Astrocyte (in vitro differentiated cells and primary cell): ENCODE measurements around the gene ECE2. TPM values are rescaled to one million over a fixed set of nuclear protein-coding genes. Genes with fewer than 3 reads are reported as not detected.

Experiments used
- DNase-seq: peaks from one replicate; pipeline ENCODE4 v3.0.0-alpha.2; 2010; ENCODE audit warnings: low read depth
- FAIRE-seq: peaks from 2 replicates; lab custom pipeline; 2011; peaks lifted over from hg19 to GRCh38; lab: Jason Lieb, UNC
- H2AFZ ChIP-seq: 2 replicates; pipeline ENCODE4 v1.6.0; 2012; ENCODE audit warnings: low read depth, low read length, inconsistent platforms
- H3K27ac ChIP-seq: 2 replicates; pipeline ENCODE4 v1.5.1; 2011; ENCODE audit warnings: low read depth, low read length, inconsistent platforms
- H3K27me3 ChIP-seq: 2 replicates; pipeline ENCODE4 v1.6.0; 2011; ENCODE audit warnings: low read length, inconsistent platforms; ENCODE audit not compliant: insufficient read depth
- H3K36me3 ChIP-seq: 2 replicates; pipeline ENCODE4 v1.5.1; 2011; ENCODE audit warnings: low read length, inconsistent platforms; ENCODE audit not compliant: insufficient read depth
- H3K4me1 ChIP-seq: 2 replicates; pipeline ENCODE4 v1.5.1; 2011; ENCODE audit warnings: low read length, inconsistent platforms; ENCODE audit not compliant: insufficient read depth
- H3K4me2 ChIP-seq: 2 replicates; pipeline ENCODE4 v1.6.0; 2012; ENCODE audit warnings: low read length, inconsistent platforms
- H3K4me3 ChIP-seq: 2 replicates; pipeline ENCODE4 v1.5.1; 2011; ENCODE audit warnings: low read depth, mild to moderate bottlenecking, low read length, inconsistent platforms; ENCODE audit not compliant: insufficient read depth
- H3K79me2 ChIP-seq: 2 replicates; pipeline ENCODE4 v1.6.0; 2012; ENCODE audit warnings: mild to moderate bottlenecking, low read length, inconsistent platforms; ENCODE audit not compliant: insufficient read depth
- H3K9ac ChIP-seq: 2 replicates; pipeline ENCODE4 v1.6.0; 2012; ENCODE audit warnings: mild to moderate bottlenecking, low read length, inconsistent platforms
- H3K9me3 ChIP-seq: 2 replicates; pipeline ENCODE4 v1.5.1; 2012; ENCODE audit warnings: low read depth, mild to moderate bottlenecking, low read length, inconsistent platforms; ENCODE audit not compliant: insufficient read depth
- H4K20me1 ChIP-seq: 2 replicates; pipeline ENCODE4 v1.6.0; 2012; ENCODE audit warnings: low read length, inconsistent platforms; ENCODE audit not compliant: insufficient read depth
- H3K27ac Mint-ChIP-seq: one replicate; pipeline ENCODE4 v1.8.0; 2021; ENCODE audit warnings: mild to moderate bottlenecking, mixed read lengths; ENCODE audit not compliant: unreplicated experiment
- H3K27me3 Mint-ChIP-seq: one replicate; pipeline ENCODE4 v1.8.0; 2021; ENCODE audit warnings: low read depth, mixed read lengths; ENCODE audit not compliant: unreplicated experiment
- H3K36me3 Mint-ChIP-seq: one replicate; pipeline ENCODE4 v1.8.0; 2021; ENCODE audit warnings: low read depth, mixed read lengths; ENCODE audit not compliant: unreplicated experiment
- H3K4me1 Mint-ChIP-seq: one replicate; pipeline ENCODE4 v1.8.0; 2021; ENCODE audit warnings: low read depth, mixed read lengths; ENCODE audit not compliant: unreplicated experiment
- H3K4me3 Mint-ChIP-seq: one replicate; pipeline ENCODE4 v1.8.0; 2021; ENCODE audit warnings: mild to moderate bottlenecking, moderate library complexity, mixed read lengths; ENCODE audit not compliant: unreplicated experiment
- H3K9me3 Mint-ChIP-seq: one replicate; pipeline ENCODE4 v1.8.0; 2021; ENCODE audit warnings: mild to moderate bottlenecking, mixed read lengths; ENCODE audit not compliant: unreplicated experiment
- CTCF ChIP-seq: IDR thresholded peaks from 2 replicates; pipeline ENCODE4 v1.5.1; 2011; ENCODE audit warnings: low read depth, mild to moderate bottlenecking, inconsistent platforms, low read length, moderate library complexity; ENCODE audit not compliant: insufficient read depth
- EZH2 ChIP-seq: IDR thresholded peaks from 2 replicates; pipeline ENCODE4 v1.6.1; 2012; ENCODE audit warnings: mild to moderate bottlenecking, low read length, inconsistent platforms; ENCODE audit not compliant: insufficient read depth
- total RNA-seq: library from RNA; stranded (reverse); gene quantifications from 2 replicates; pipeline ENCODE4 v1.2.1, GENCODE V29; 2021

The ECE2 gene
- total RNA-seq, 1 donor from 2014 or later = not detected

- H3K27me3 ChIP-seq = peaks cover 39% of the 10 kb centered on the region
Observed at GRCh38 chr3:184275381-184275701, 481 bp upstream of the ECE2 start.

GRCh38 chr3:184277366-184277765 lies 1.5 kb downstream of the ECE2 start:
- H3K9me3 Mint-ChIP-seq = peaks cover 5% of the 10 kb centered on the region
- H3K9ac ChIP-seq = no peak overlapping the region
- no peaks in the 10 kb centered on the region for H3K9me3 ChIP-seq
- H4K20me1 ChIP-seq = no peaks in the 10 kb centered on the region
- H3K4me3 ChIP-seq = no peak overlapping the region
- H3K4me1 ChIP-seq = no peaks in the 10 kb centered on the region
- TF ChIP-seq EZH2 = no peak
- no peak for TF ChIP-seq CTCF
- H3K36me3 Mint-ChIP-seq = peaks cover 2% of the 10 kb centered on the region
- H3K27ac ChIP-seq = no peak overlapping the region
- DNase-seq (no peak), FAIRE-seq (no peak)
- no peaks in the 10 kb centered on the region for H3K36me3 ChIP-seq
- no peaks in the 10 kb centered on the region for H3K79me2 ChIP-seq
- H2AFZ ChIP-seq = no peak overlapping the region
- no peak overlapping the region for H3K27ac Mint-ChIP-seq
- no peaks in the 10 kb centered on the region for H3K4me1 Mint-ChIP-seq
- no peak overlapping the region for H3K4me3 Mint-ChIP-seq
- peaks cover 39% of the 10 kb centered on the region for H3K27me3 ChIP-seq
- H3K27me3 Mint-ChIP-seq = peaks cover 71% of the 10 kb centered on the region
- no peak overlapping the region for H3K4me2 ChIP-seq

More at GRCh38 chr3:184275381-184275701, 481 bp upstream of the ECE2 start:
- Histone ChIP-seq H3K27ac (no peak overlapping the region), H3K9me3 (no peaks in the 10 kb centered on the region), H2AFZ (peak overlapping the region; percentile 24), H3K9ac (no peak overlapping the region), H4K20me1 (no peaks in the 10 kb centered on the region), H3K4me1 (no peaks in the 10 kb centered on the region), H3K4me2 (peak overlapping the region; percentile 67), H3K36me3 (no peaks in the 10 kb centered on the region), H3K4me3 (no peak overlapping the region), H3K79me2 (no peaks in the 10 kb centered on the region)
- no peaks in the 10 kb centered on the region for H3K36me3 Mint-ChIP-seq
- peaks cover 61% of the 10 kb centered on the region for H3K27me3 Mint-ChIP-seq
- no peak for DNase-seq
- no peak overlapping the region for H3K27ac Mint-ChIP-seq
- H3K9me3 Mint-ChIP-seq = peaks cover 5% of the 10 kb centered on the region
- TF ChIP-seq CTCF = no peak
- no peak for TF ChIP-seq EZH2
- H3K4me3 Mint-ChIP-seq = no peak overlapping the region
- no peaks in the 10 kb centered on the region for H3K4me1 Mint-ChIP-seq
- no peak for FAIRE-seq

- Mint-ChIP-seq H3K36me3 (peaks cover 2% of the 10 kb centered on the region), H3K4me1 (no peaks in the 10 kb centered on the region), H3K27me3 (peaks cover 63% of the 10 kb centered on the region), H3K4me3 (no peak overlapping the region), H3K9me3 (no peaks in the 10 kb centered on the region), H3K27ac (no peak overlapping the region)
- TF ChIP-seq CTCF (no peak), EZH2 (no peak)
- no peaks in the 10 kb centered on the region for H3K36me3 ChIP-seq
- no peak for FAIRE-seq
- H3K9ac ChIP-seq = no peak overlapping the region
- no peaks in the 10 kb centered on the region for H3K4me1 ChIP-seq
- H3K9me3 ChIP-seq = no peaks in the 10 kb centered on the region
- no peak overlapping the region for H2AFZ ChIP-seq
- no peak overlapping the region for H3K4me3 ChIP-seq
- peaks cover 7% of the 10 kb centered on the region for H3K27me3 ChIP-seq
- H3K79me2 ChIP-seq = no peaks in the 10 kb centered on the region
- H4K20me1 ChIP-seq = no peaks in the 10 kb centered on the region
- DNase-seq = no peak
- H3K4me2 ChIP-seq = no peak overlapping the region
- H3K27ac ChIP-seq = no peak overlapping the region
Observed at GRCh38 chr3:184282941-184283340, 7.1 kb downstream of the ECE2 start.
